ENCODE results near the gene PIGB. TPM values are rescaled to one million over a fixed set of nuclear protein-coding genes. Genes with fewer than 3 reads are reported as not detected.
A peak's percentile ranks its signal among the peaks of the same experiment; 100 is the strongest.

The PIGB gene
- total and polyA plus RNA-seq, 2 of the 4 experiments (the other 2 are of a cell fraction), result 9.2 to 11.8 TPM

GRCh38 chr15:55394694-55395093, 75.7 kb downstream of the PIGB start:
- Histone ChIP-seq H3K9me1 (ENCODE audit: insufficient read depth, low read length) (no peaks in the 10 kb centered on the region), H2BK20ac (ENCODE audit: low read depth, low read length) (no peak overlapping the region), H4K91ac (ENCODE audit: insufficient read depth, low read depth, low read length) (no peak overlapping the region), H3K4me3 (ENCODE audit: insufficient read depth, low read depth, low read length) (no peak overlapping the region), H4K8ac (ENCODE audit: low read depth in 2 of 2, low read length in 2 of 2) (no peak overlapping the region), H3K4ac (ENCODE audit: low read depth, low read length) (no peak overlapping the region), H3K27ac (ENCODE audit: insufficient read depth, low read length) (no peak overlapping the region), H2BK5ac (ENCODE audit: low read depth, low read length, poor library complexity, severe bottlenecking) (no peak overlapping the region), H3K9ac (ENCODE audit: low read depth, low read length) (no peak overlapping the region), H2AFZ (replicated peaks; ENCODE audit: low read length, poor library complexity) (no peak overlapping the region), H2AK9ac (replicated peaks; ENCODE audit: low read depth, low read length, poor library complexity) (no peak overlapping the region), H3K56ac (ENCODE audit: extremely low read depth, insufficient read depth, low read length) (no peak overlapping the region), H2AK5ac (ENCODE audit: low read depth, low read length) (no peak overlapping the region), H3K4me1 (ENCODE audit: control insufficient read depth, insufficient read depth, low read length) (no peaks in the 10 kb centered on the region), H3K79me1 (ENCODE audit: low read depth in 1 of 2, low read length in 2 of 2) (peaks cover 0 to 3% of the 10 kb centered on the region in 2 experiments; a peak in 2 of 4 replicates), H3K18ac (ENCODE audit: low read depth, low read length) (no peak overlapping the region), H3K23ac (ENCODE audit: low read depth, low read length) (no peak overlapping the region), H4K5ac (ENCODE audit: low read depth, low read length) (no peak overlapping the region), H3K4me2 (ENCODE audit: low read depth, low read length) (no peak overlapping the region), H2BK120ac (ENCODE audit: low read depth, low read length) (no peak overlapping the region), H3K14ac (replicated peaks; ENCODE audit: low read depth, low read length) (no peak overlapping the region), H4K20me1 (ENCODE audit: insufficient read depth, low read length) (no peaks in the 10 kb centered on the region), H3K9me3 (ENCODE audit: control insufficient read depth, insufficient read depth, low read length) (no peaks in the 10 kb centered on the region), H3K27me3 (ENCODE audit: control insufficient read depth, insufficient read depth, low read length) (no peaks in the 10 kb centered on the region), H3K36me3 (ENCODE audit: control insufficient read depth, insufficient read depth, low read length) (no peaks in the 10 kb centered on the region), H2BK15ac (ENCODE audit: low read depth, low read length) (no peak overlapping the region)
- dilution Hi-C loops (cut with HindIII; ENCODE audit: low sequenced_read_pairs, unreplicated experiment) (no loop called here), in situ Hi-C loops (cut with MboI; ENCODE audit: low sequenced_read_pairs) (no loop called here), intact Hi-C loops (cut with micrococcal nuclease) (no loop called here)
- TF ChIP-seq MXI1 (IDR thresholded peaks at IDR 0.05; ENCODE audit: borderline replicate concordance, low read depth, low read length) (no peak), POLR2A (IDR thresholded peaks at IDR 0.05; ENCODE audit: low read depth, low read length) (no peak), CTCF (conservative IDR thresholded peaks at IDR 0.05; ENCODE audit: low read depth, low read length) (no peak), MAFK (IDR thresholded peaks at IDR 0.05; ENCODE audit: low read depth, low read length) (no peak), RCOR1 (IDR thresholded peaks at IDR 0.05; ENCODE audit: insufficient replicate concordance, low read length) (no peak), MAZ (IDR thresholded peaks at IDR 0.05; ENCODE audit: borderline replicate concordance, low read depth, low read length) (no peak), CEBPB (IDR thresholded peaks at IDR 0.05; ENCODE audit: low read depth, low read length) (no peak), NFE2L2 (IDR thresholded peaks at IDR 0.05; ENCODE audit: low read depth, low read length) (no peak), RAD21 (IDR thresholded peaks at IDR 0.05; ENCODE audit: low read length) (no peak), CHD1 (IDR thresholded peaks at IDR 0.05; ENCODE audit: low read depth, low read length) (no peak), USF2 (IDR thresholded peaks at IDR 0.05; ENCODE audit: low read depth, low read length) (no peak), ELK1 (IDR thresholded peaks at IDR 0.05; ENCODE audit: borderline replicate concordance, low read depth, low read length) (no peak), BHLHE40 (IDR thresholded peaks at IDR 0.05; ENCODE audit: low read depth, low read length) (no peak), FOS (IDR thresholded peaks at IDR 0.05; ENCODE audit: low read depth, low read length) (no peak), SMC3 (IDR thresholded peaks at IDR 0.05; ENCODE audit: low read depth, low read length) (no peak), RFX5 (IDR thresholded peaks at IDR 0.05; ENCODE audit: low read depth, low read length) (no peak)
- ChIA-PET CTCF (interaction anchor here (0.5 kb wide), 1 partner anchor 19 kb away, joined by 4 read pairs; no protein-coding TSS in a partner anchor), POLR2A (ENCODE audit: unreplicated experiment) (no interaction called here)
- 80% methylated on average over 1 of the region's 1 CpG; no CpG with 5 or more reads in 1 of the 2 experiments for WGBS, 2 experiments (ENCODE audit: extremely low coverage in 2 of 2, insufficient read length in 1 of 2)
- no TSS peak for BruUV-seq (replicated peaks)
- no peak for ATAC-seq (ENCODE audit: low read depth)
- peak; percentile 7 for DNase-seq

Data from IMR-90 (cell line).